Stimulated activated CD4-positive, alpha-beta T cell treated with anti-CD3 and anti-CD28 coated beads, Interleukin-1b, Interleukin-23, amount 100 ng/mL, for 1 hour (primary cell): Measurements from ENCODE around the gene CAPN3.

Source experiments
- DNase-seq, 2 donors: peaks; one replicate each; pipeline ENCODE4 v3.0.0-alpha.2; 2020; ENCODE audit warnings: low read depth in 2 of 2

The CAPN3 gene

GRCh38 chr15:42356851-42357250, 2.5 kb upstream of the CAPN3 start:
- DNase-seq = no peak

GRCh38 chr15:42358141-42358540, 1.2 kb upstream of the CAPN3 start:
- DNase-seq = no peak

- DNase-seq = no peak
Measured at GRCh38 chr15:42359985-42360384, 684 bp downstream of the CAPN3 start.

- DNase-seq = no peak
Measured at GRCh38 chr15:42360535-42361112, 1.3 kb downstream of the CAPN3 start.

GRCh38 chr15:42363487-42363886, 4.2 kb downstream of the CAPN3 start:
- no peak for DNase-seq

- DNase-seq = no peak
Measured at GRCh38 chr15:42363942-42364341, 4.6 kb downstream of the CAPN3 start.

GRCh38 chr15:42364529-42364928, 5.2 kb downstream of the CAPN3 start:
- no peak for DNase-seq

- no peak for DNase-seq
Measured at GRCh38 chr15:42365921-42366550, 6.7 kb downstream of the CAPN3 start.

GRCh38 chr15:42367041-42367440, 7.7 kb downstream of the CAPN3 start:
- no peak for DNase-seq

GRCh38 chr15:42368096-42368495, 8.8 kb downstream of the CAPN3 start:
- DNase-seq = no peak

GRCh38 chr15:42371096-42371495, 11.8 kb downstream of the CAPN3 start:
- DNase-seq = no peak

- no peak for DNase-seq
Measured at GRCh38 chr15:42373274-42373673, 14.0 kb downstream of the CAPN3 start.

GRCh38 chr15:42373936-42374335, 14.6 kb downstream of the CAPN3 start:
- no peak for DNase-seq

GRCh38 chr15:42374810-42375209, 15.5 kb downstream of the CAPN3 start:
- no peak for DNase-seq

- no peak for DNase-seq
Measured at GRCh38 chr15:42375252-42375651, 16.0 kb downstream of the CAPN3 start.

- no peak for DNase-seq
Measured at GRCh38 chr15:42375941-42376340, 16.6 kb downstream of the CAPN3 start.

GRCh38 chr15:42378011-42378410, 18.7 kb downstream of the CAPN3 start:
- no peak for DNase-seq

GRCh38 chr15:42384597-42384996, 25.3 kb downstream of the CAPN3 start:
- DNase-seq = no peak

- no peak for DNase-seq
Measured at GRCh38 chr15:42385206-42385979, 26.1 kb downstream of the CAPN3 start.

GRCh38 chr15:42385980-42386700, 26.8 kb downstream of the CAPN3 start:
- DNase-seq = no peak

GRCh38 chr15:42387603-42388002, 28.3 kb downstream of the CAPN3 start:
- DNase-seq = no peak

- DNase-seq = no peak
Measured at GRCh38 chr15:42392309-42393024, 33.2 kb downstream of the CAPN3 start.
